ENCODE data around the gene ELAVL4.
"Not testable (repeated sequence)": the region's sequence is repeated elsewhere in the genome, so short reads cannot be mapped to it uniquely, and the experiment has no call there.

Gene ELAVL4

GRCh38 chr1:50126927-50127715 lies 18.4 kb downstream of the ELAVL4 start:
- DNase-seq = no peak

DNA sequence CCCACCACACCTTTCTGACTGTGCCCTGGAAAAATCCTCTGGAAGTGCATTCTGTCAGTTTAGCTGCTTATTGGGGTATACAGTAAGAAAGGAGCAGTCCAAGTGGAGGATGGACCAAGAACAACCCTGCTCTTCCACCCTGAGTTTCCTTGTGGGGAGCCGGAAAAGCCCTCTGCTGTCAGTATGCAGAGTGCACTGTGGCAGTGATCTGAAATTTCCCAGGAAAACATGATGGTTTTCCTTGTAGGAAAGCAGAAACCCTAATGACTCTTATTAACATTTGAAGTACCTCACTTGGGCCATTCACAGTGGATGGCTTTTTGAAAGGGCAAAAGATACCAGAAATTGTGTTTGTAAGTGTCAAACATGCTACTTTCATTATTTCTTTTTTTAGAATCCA lies 20.5 kb downstream of the ELAVL4 start:
- no peak for DNase-seq

- DNase-seq = no peak
Observed at GRCh38 chr1:50132347-50132894, 23.7 kb downstream of the ELAVL4 start.

- DNase-seq = no peak
Observed at GRCh38 chr1:50135716-50136115, 27.0 kb downstream of the ELAVL4 start.

- no peak for DNase-seq
Observed at GRCh38 chr1:50139339-50140181, 30.8 kb downstream of the ELAVL4 start.

GRCh38 chr1:50140182-50140447 lies 31.4 kb downstream of the ELAVL4 start:
- DNase-seq = no peak

DNA sequence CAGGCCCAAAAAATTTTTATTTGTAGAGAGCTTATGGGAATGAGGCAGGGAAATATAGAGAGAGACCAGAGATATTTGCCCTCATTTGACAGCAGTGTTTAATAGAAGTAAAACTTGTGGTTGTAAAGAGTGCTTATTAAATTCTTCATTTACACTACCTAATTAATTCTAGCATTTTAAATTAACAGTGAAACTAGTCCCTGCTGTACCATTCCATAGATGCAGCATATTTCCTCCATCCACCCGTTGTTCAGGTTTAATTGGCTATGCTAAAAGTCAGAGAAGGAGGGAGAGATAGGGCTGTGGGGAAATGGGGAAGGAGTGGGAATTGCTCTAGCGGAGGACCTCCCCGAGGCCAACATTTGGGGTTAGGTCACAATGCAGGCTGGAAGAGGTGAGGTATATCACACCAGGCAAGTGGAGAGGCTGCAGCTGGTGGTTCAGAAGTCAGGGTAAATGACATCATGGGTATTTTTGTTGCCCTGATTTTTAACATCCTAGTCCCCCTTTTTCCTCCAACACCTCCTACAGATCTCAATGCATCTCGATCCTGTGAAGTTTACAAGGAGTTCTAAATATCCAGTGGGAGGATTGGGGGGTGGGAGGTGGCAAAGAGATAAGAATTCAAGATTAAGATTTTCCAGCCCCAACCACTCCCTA lies 38.6 kb downstream of the ELAVL4 start:
- DNase-seq = no peak

GRCh38 chr1:50148142-50148923 lies 39.6 kb downstream of the ELAVL4 start:
- DNase-seq = no peak

GRCh38 chr1:50152236-50152635 lies 43.5 kb downstream of the ELAVL4 start:
- DNase-seq = no peak

DNA sequence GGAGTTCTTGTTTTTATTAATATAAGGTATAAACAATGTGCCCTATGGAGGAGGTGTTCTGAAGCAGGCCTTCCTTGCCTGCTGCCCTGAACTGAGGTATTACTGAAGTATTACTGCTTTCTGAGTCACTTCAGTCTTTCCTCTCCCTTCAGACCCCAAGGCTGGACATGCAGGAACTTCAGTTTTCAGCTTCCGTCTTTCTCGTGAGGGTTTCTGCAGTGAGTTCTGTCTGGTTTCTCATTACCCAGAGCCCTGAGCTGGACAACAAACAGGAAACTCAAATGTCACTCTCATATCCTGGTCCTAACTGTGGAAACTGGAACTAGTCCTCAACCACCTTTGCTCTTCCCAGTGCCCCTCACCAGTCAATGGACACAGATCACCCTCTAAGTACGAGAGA lies 46.8 kb downstream of the ELAVL4 start:
- no peak for DNase-seq

DNA sequence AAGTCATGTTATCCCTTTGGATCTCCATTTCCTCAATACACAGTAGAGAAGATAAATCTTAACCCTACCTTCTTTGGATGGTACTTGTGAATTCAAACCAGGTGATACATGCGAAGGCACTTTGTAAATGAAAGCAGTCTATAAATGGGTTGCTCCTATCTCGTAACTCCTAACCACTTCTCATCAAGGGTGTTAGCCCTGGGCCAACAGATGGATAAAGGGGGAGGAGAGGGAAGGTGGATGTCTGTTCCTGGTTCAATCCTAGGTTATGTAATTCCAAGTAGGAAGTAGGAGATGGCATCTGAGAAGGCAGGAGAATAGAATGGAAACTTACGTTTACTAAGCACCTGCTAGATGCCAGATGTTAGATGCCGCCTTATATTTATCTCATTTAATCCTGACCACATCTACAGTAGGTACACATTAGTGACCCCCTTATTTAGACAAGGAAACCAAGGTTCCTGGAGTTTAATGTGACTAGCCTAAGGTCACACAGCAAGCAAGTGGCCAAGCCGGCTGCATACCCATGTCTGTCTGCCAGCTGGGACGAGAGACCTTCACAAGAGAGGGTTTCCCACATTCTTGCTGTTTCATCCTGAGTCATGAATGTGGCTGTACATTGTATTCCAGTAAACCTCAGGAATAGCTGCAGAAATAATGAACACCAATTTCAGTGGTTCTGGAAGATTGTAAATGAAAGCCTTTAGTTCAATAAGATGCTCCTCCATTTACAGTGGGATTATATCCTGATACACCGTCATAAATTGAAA lies 47.7 kb downstream of the ELAVL4 start:
- DNase-seq = no peak

GRCh38 chr1:50157306-50157941 lies 48.7 kb downstream of the ELAVL4 start:
- DNase-seq = no peak

DNA sequence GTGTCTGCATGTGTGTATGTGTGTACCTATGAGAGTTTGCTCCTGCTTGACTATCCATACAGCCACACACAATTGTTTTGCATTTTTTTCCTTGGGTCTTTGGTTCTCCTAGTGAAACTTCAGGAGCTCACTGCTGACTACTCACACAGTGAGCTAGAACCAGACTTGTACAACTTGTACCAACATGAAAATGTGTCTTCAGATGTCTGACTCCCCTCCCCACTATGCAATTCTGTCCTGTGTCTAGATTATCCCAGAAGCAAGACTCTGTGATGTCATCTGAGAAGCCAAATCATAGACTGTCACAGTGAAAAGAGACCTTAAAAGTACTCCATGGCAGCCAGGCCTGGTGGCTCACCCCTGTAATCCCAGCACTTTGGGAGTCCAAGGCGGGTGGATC lies 49.7 kb downstream of the ELAVL4 start:
- no peak for DNase-seq

- DNase-seq = no peak
Observed at GRCh38 chr1:50163680-50164079, 55.0 kb downstream of the ELAVL4 start.

DNA sequence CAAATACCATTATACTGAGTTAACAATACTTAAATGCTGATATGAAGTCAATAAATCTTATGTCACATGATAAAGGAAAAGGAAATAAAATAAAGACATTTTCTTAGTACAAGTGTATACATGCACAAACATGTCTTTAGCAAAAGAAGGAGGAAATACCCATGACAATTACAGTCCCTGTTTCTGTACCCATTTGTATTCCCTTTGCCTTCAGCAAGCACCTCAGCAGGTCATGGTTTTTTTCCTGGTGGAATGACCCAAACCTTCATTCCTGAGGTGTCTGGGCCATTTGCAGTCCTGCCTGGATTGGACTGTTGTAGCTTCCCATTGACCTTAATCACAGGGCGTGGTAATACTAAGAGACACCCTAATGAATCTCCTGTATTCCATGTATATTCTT lies 57.6 kb downstream of the ELAVL4 start:
- DNase-seq = not testable (repeated sequence)

- no peak for DNase-seq
Observed at GRCh38 chr1:50172299-50172698, 63.6 kb downstream of the ELAVL4 start.

- DNase-seq = no peak
Observed at GRCh38 chr1:50174101-50174500, 65.4 kb downstream of the ELAVL4 start.

DNA sequence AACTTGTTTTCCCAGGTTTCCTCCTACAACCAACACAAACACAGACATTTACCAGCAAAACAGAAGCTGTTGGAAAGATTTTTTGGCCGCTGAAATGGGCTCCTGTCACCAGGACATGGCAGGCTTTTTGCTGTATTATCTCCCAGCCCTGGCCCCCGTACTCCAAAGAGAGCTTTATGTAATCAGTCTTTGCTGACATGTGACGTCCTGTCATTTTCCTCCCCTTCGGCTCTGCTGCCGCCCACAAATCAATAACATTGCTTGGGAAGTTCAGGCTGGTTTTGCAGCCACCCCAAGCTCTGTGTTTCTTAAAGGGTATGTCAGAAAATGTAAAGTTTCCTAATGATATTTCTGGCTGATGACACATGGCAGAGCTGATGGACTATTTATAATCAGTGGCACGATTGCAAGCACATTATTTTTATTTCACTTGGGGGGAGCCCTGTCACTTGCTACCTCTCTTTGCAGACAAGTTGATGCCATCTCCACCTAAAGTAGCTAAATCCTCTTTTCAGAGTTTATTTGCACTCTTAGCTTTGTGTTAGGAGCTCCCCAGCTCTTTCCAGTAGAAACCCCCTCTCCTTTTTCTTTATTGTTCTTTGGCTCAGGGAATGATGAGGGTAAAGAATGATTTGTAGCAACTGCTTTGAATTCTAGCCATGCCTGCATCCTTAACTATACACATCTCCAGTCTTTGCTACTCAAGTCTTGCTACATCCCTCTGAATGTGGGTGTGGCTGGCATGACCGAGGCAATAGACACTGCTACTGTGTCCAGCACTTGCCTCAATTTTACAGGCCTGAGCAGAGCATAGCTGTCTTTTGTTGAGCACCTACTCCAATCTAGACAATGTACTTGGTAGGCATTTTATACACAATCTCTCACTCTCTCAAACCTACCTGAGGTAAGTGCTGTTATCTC lies 67.3 kb downstream of the ELAVL4 start:
- no peak for DNase-seq

GRCh38 chr1:50177994-50178393 lies 69.3 kb downstream of the ELAVL4 start:
- no peak for DNase-seq

DNA sequence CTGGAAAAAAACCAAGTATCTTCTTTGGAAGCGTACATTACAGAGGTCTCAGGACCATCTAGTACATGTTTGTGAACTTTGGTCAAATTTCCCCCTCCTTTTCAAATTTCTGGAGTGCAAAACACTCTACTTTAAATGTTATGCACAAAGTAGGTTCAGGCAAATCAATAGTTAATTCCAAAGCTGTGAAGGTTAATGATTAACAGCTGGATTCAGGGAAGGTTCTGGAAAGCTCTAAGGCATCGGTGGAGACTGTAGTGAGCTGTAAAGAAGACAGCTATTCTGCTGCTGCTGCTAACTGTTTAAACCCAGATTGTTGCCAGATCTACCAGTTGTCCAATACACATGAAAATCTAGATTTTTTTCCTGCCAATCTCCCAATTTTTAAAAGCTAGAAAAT lies 70.9 kb downstream of the ELAVL4 start:
- DNase-seq = no peak

All from CD4-positive, alpha-beta T cell treated with Interleukin-4 for 1 hour (primary cell).